Measurements from ENCODE around the gene ARHGEF18.

- no peak for TF ChIP-seq POLR2A (IDR thresholded peaks at IDR 0.05; ENCODE audit: low read length)
- TF ChIP-seq GATA1 (IDR thresholded peaks at IDR 0.05; ENCODE audit: low read depth, low read length), result no peak
Measured at GRCh38 chr19:7397687-7398086, 49.0 kb downstream of the ARHGEF18 start.

All from erythroblast (primary cell).